GM10847 (cell line): ENCODE measurements around the gene TMEM51.

Experiments
- POLR2A ChIP-seq: IDR thresholded peaks from 2 replicates; pipeline ENCODE4 v1.6.1; 2011; ENCODE audit not compliant: insufficient read length; ENCODE audit errors: extremely low read depth

The TMEM51 gene

DNA sequence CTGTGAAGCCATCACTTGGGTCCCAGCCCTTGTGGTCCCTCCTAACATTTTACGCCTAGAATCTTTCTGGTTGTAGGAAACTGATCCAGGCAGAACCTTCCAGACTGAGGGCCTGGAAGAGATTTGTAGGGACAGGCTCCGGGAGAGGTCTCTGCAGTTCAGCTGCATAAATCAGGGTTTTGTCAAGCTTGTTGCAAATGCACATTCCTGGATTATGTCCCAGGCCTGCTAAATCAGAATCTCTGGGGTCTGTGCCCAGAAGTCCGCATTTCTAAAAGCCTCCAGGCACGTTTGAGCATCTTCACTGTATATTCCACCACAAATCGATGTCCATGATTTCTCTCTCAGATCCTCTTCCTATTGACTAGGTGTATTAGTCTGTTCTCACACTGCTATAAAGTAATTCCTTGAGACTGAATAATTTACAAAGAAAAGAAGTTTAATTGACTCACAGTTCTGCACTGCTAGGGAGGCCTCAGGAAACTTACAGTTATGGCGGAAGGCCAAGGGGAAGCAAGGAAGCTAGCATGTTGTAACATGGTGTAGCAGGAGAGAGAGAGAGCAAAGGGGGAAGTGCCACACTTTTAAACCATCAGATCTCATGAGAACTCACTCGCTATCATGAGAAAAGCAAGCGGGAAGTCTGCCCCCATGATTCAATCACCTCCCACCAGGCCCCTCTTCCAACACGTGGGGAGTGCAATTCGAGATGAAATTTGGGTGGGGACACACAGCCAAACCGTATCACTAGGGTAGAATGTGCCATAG is 92.2 kb downstream of the TMEM51 start:
- no peak for TF ChIP-seq POLR2A

DNA sequence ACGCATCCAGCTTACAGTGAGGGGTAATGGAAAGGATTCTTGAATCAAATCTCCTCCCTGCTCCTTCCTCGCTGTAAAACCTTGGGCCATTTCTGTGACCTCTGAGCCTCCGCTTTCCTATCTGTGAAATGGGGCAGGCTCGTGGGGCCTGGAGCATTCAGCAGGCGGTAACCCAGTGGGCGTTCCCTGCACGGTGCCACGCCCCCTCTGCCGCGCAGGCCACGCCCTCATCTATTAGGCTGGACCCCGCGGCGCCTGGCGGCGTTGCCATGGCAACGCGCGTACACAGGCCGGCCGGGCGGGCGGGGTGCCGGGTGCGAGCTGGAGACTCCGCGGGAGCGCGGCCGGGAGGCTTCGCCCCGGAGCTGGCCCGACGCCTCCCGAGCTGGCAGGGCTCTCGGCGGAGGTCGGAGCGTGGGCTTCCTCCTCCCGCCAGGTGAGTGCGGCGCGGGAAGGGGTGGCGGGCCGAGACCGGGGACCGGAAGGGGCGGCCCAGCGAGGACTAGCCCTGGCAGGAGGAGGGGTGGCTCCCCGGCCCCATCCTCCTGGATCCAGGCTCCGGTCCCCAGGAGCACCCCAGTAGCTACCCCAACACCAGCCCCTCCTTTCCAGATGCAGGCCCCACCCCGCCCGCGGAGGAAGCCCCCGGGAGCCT is 93.5 kb downstream of the TMEM51 start, which contains the start of gene FHAD1:
Gene FHAD1 (plus strand): TSS at position 264 of the 655 bp plus-strand sequence. CDS start 4,562 bp downstream, outside the sequence.
- TF ChIP-seq POLR2A, result no peak

GRCh38 chr1:15248216-15248615 is 94.7 kb downstream of the TMEM51 start:
- no peak for TF ChIP-seq POLR2A

DNA sequence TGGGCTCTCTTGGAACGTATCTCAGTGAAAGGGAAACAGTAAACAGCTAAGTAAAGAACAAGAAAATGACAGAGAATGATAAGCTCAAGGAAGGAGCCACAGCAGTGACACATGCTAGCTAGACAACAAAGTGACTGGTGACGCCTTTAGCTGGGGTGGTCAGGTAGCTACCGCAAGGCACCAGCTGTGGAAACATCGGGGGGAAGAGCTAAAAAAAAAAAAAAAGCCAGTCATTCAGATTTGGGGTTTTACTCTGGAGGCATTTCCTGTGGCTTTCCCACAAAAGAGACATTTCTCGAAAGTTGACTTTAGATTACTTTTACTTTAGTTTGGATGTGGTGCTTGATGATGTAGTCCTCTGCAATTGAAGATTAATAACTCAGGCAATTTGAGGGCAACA is 95.5 kb downstream of the TMEM51 start:
- TF ChIP-seq POLR2A, result no peak

DNA sequence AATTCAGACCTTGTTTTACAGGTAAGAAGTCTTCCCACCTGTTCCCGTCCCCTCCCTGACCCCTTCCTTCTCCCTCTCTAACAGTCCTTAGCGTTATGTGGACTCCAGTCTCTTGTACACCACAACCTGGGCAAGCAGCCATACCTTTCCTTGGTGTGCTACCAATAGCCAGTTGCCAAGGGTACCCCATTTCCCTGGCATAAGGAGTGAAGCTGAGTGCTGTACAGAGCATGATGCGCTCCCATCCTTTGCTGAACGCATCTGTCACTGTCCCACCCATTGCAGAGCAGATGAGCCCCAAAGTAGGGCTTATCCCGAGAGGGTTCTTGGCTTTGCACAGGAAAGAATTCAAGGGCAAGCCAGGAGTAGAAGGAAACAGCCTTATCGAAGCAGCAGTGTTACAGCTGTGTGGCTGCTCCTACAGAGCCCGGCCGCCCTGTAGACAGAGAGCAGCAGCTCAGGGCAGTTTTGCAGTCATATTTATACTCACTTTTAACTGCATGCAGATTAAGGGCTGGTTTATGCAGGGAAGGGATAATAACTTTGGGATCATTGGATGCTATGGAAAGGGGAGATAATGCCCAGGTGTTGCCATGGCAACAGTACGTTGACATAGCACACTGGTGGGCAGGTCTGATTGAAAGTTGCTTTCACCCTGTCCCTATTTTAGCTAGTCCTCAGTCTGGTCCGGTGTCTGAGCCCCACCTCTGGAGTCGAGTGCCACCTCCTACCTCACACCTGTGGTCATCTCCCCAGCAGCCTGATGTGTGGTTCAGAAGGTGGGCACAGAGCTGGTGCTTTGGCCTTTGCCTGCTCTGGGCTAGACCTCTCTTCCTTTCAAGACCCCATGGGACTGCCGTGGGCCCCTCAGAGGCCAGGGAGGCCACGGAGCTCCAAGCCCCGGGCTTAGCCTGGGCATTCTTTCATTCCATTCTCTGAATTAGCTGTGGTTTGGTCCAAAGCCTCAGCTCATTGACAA is 98.6 kb downstream of the TMEM51 start:
- no peak for TF ChIP-seq POLR2A

DNA sequence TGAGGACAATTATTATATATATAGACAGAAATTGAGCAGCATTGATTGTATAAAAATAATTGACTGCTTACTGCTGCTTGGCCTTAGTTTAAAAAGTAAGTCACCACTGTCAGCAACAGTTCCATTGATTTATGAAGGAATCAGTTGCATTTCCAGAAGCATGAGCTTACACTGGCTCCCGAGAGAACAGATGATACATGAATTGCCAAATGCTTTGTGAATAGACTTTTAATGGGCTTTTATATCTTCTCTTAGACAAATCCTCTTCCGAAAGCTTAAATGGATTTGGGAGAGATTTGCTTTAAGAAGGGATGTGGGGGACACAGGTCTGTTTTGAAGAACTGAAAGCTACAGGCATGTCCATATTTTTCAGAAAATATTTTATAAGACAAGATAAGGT is 101.0 kb downstream of the TMEM51 start:
- no peak for TF ChIP-seq POLR2A

- no peak for TF ChIP-seq POLR2A
Measured at GRCh38 chr1:15255582-15256149, 102.1 kb downstream of the TMEM51 start.

GRCh38 chr1:15256584-15256983 is 103.0 kb downstream of the TMEM51 start:
- no peak for TF ChIP-seq POLR2A

- TF ChIP-seq POLR2A, result no peak
Measured at GRCh38 chr1:15257309-15257708, 103.8 kb downstream of the TMEM51 start.

- no peak for TF ChIP-seq POLR2A
Measured at GRCh38 chr1:15258833-15259621, 105.5 kb downstream of the TMEM51 start.

DNA sequence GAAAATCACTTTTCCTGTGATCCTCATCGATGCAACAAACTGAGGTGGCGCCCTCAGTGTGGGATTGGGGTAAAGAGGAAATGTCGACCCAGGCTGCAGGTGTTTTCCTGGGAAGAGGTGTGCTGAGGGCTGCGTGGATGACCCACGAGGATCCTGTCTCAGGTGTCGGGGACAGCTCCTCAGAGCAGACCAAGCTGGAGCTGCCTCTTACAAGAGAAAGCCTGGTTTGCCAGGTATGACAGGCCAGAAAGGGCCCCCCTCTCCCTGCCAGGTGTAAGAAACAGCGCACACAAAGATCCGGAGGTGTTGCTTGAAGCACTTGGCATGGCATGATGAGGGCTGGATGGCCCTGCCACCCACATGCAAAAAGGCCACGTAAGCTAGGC is 106.1 kb downstream of the TMEM51 start:
- TF ChIP-seq POLR2A, result no peak

DNA sequence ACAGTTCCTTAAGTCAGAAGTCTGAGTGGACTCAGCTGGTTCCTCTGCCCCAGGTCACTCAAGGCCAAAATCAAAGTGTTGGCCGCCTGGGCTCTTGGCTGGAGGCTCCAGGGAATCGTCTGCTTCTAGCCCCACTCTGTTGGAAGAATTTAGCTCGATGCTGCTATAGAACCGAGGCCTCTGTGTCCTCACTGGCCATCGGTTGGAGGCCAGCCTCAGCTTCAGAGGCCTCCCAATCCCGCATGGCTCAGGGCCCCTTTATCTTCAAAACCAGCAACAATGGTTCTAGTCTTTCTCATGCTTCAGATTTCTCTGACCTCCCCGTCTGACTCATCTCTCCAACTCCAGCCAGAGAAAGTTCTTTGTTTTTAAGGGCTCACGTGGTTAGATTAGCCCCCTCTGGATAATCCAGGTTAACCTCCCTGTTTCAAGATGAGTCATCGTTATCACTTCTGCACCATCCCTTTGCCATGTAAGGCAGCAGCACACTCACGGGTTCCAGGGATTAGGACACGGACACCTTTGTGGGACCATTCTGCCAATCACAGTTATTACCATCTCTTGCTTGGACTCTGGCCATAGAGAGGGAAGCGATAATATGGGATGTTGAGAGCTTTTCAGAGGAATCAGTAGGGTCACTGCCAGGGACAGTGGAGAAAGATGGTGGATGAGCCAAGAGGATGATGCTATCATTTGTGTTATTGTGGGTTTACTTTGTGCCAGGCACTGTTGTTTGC is 107.0 kb downstream of the TMEM51 start:
- TF ChIP-seq POLR2A, result no peak

GRCh38 chr1:15261155-15262002 is 107.8 kb downstream of the TMEM51 start:
- TF ChIP-seq POLR2A, result no peak
